HepG2 (cell line): ENCODE data around the gene HIPK2. TPM values are rescaled to one million over a fixed set of nuclear protein-coding genes. Genes with fewer than 3 reads are reported as not detected.

ENCODE experiments used
- ATAC-seq: fragments of 200-7000 bp; cut with Tn5 transposase; 3 replicates; pipeline ENCODE4 v1.9.1; 2020; ENCODE audit warnings: mild to moderate bottlenecking, moderate library complexity
- BruUV-seq: library from RNA; stranded (reverse); fragments of 400-500 nt; replicated peaks from 2 replicates; lab custom pipeline; 2021; lab: Mats Ljungman, UMichigan
- CTCF ChIA-PET: fragments of 300-600 bp; formaldehyde crosslinking; extraction: SDS; loops from one replicate; lab custom pipeline; 2021; ENCODE audit warnings: low total read pairs, inconsistent platforms, low intra/inter-chr PET ratio; lab: Yijun Ruan, JAX
- POLR2A ChIA-PET: fragments of 350-600 bp; sonication (Branson Sonifier 250); formaldehyde crosslinking; loops from one replicate; lab custom pipeline; 2020; ENCODE audit warnings: antibody characterized with exemption, inconsistent platforms; lab: Yijun Ruan, JAX
- DNase-seq: peaks from one replicate; pipeline ENCODE4 v3.0.0-alpha.2; 2015; ENCODE audit warnings: low spot score
- FAIRE-seq: peaks from 3 replicates; lab custom pipeline; 2011; peaks lifted over from hg19 to GRCh38; lab: Jason Lieb, UNC
- H2AFZ ChIP-seq: one replicate; pipeline ENCODE4 v1.6.1; 2011; ENCODE audit warnings: low read length, inconsistent platforms
- H3K27ac ChIP-seq: fragments of 300-600 bp; 3 replicates; pipeline ENCODE4 v1.8.0; 2011; ENCODE audit warnings: mixed run types, mild to moderate bottlenecking, mixed read lengths, low read length, inconsistent platforms; ENCODE audit not compliant: insufficient read depth; ENCODE audit errors: extremely low read length
- H3K27me3 ChIP-seq, 2 experiments: fragments of 200-600 bp in 1 of 2; 2 replicates in 1 of 2; 3 replicates in 1 of 2; pipeline versions ENCODE4 v1.6.0 to v1.8.0; 2011; ENCODE audit warnings: low read length in 2 of 2, mild to moderate bottlenecking in 2 of 2, moderate library complexity in 2 of 2, inconsistent platforms in 1 of 2; ENCODE audit not compliant: insufficient read depth in 2 of 2, control insufficient read depth in 1 of 2
- H3K36me3 ChIP-seq, 2 experiments: fragments of 200-600 bp in 1 of 2; replicated peaks in 1 of 2; 2 replicates in 1 of 2; 3 replicates in 1 of 2; pipeline versions ENCODE4 v1.5.1 to v1.8.0; 2011; ENCODE audit warnings: low read length in 2 of 2, inconsistent platforms in 1 of 2; ENCODE audit not compliant: insufficient read depth in 2 of 2, control insufficient read depth in 1 of 2
- H3K4me1 ChIP-seq: 2 replicates; pipeline ENCODE4 v1.5.1; 2012; ENCODE audit warnings: low read length, inconsistent platforms; ENCODE audit not compliant: insufficient read depth
- H3K4me2 ChIP-seq: 2 replicates; pipeline ENCODE4 v1.6.0; 2011; ENCODE audit warnings: low read depth, low read length, inconsistent platforms
- H3K4me3 ChIP-seq, 3 experiments: fragments of 200-600 bp in 1 of 3; sonication (generic), shearing (Covaris generic) in 1 of 3; replicated peaks in 1 of 3; 2 replicates each; pipeline ENCODE4 v1.5.1; 2011 to 2016; ENCODE audit warnings: low read length in 3 of 3, inconsistent platforms in 2 of 3, low read depth in 2 of 3, mild to moderate bottlenecking in 2 of 3, control low read depth in 1 of 3, mixed read lengths in 1 of 3; ENCODE audit not compliant: insufficient read depth in 1 of 3
- H3K79me2 ChIP-seq: one replicate; pipeline ENCODE4 v1.6.1; 2011; ENCODE audit warnings: low read length, inconsistent platforms; ENCODE audit not compliant: insufficient read depth
- H3K9ac ChIP-seq: 2 replicates; pipeline ENCODE4 v1.6.0; 2011; ENCODE audit warnings: mild to moderate bottlenecking, low read depth, low read length, inconsistent platforms; ENCODE audit not compliant: insufficient read depth
- H3K9me3 ChIP-seq: 2 replicates; pipeline ENCODE4 v1.5.1; 2012; ENCODE audit warnings: mild to moderate bottlenecking, low read length
- H4K20me1 ChIP-seq: 2 replicates; pipeline ENCODE4 v1.6.0; 2011; ENCODE audit warnings: inconsistent platforms, mild to moderate bottlenecking, low read length, moderate library complexity; ENCODE audit not compliant: insufficient read depth
- AGO1 ChIP-seq: fragments of 200-400 bp; formaldehyde crosslinking; IDR thresholded peaks from 2 replicates; pipeline ENCODE4 v1.6.1; 2017; ENCODE audit warnings: mild to moderate bottlenecking, low read depth, low read length, moderate library complexity; ENCODE audit not compliant: poor library complexity, severe bottlenecking
- CHCHD3 ChIP-seq: sonication (generic); formaldehyde crosslinking; IDR thresholded peaks from 2 replicates; pipeline ENCODE4 v1.8.0; 2022; ENCODE audit warnings: mild to moderate bottlenecking, missing genetic modification reagents, moderate library complexity
- ETV5 ChIP-seq: IDR thresholded peaks from 2 replicates; pipeline ENCODE4 v1.6.1; 2018; ENCODE audit warnings: missing biosample characterization, missing genetic modification reagents, inconsistent platforms, borderline replicate concordance
- HIVEP1 ChIP-seq: sonication (generic); formaldehyde crosslinking; IDR thresholded peaks from 2 replicates; pipeline ENCODE4 v1.4.0; 2020; ENCODE audit warnings: mild to moderate bottlenecking, missing genetic modification reagents
- IKZF4 ChIP-seq: sonication (generic); formaldehyde crosslinking; IDR thresholded peaks from 2 replicates; pipeline ENCODE4 v1.5.1; 2020; ENCODE audit warnings: borderline replicate concordance, mild to moderate bottlenecking, low read depth, missing genetic modification reagents; ENCODE audit errors: not compliant biosample characterization
- MTF2 ChIP-seq: sonication (generic); formaldehyde crosslinking; IDR thresholded peaks from 2 replicates; pipeline ENCODE4 v1.5.0; 2020; ENCODE audit warnings: missing genetic modification reagents, borderline replicate concordance
- POLR2A ChIP-seq, 2 experiments: IDR thresholded peaks; 2 replicates each; pipeline ENCODE4 v1.6.1; 2011; ENCODE audit warnings: low read depth in 2 of 2, low read length in 2 of 2, mild to moderate bottlenecking in 1 of 2, moderate library complexity in 1 of 2; ENCODE audit not compliant: insufficient read depth in 1 of 2
- STAT5B ChIP-seq: sonication (generic); formaldehyde crosslinking; IDR thresholded peaks from 2 replicates; pipeline ENCODE4 v1.4.0; 2020; ENCODE audit warnings: missing genetic modification reagents
- TBL1XR1 ChIP-seq: fragments of 150-350 bp; IDR thresholded peaks from 2 replicates; pipeline ENCODE4 v1.6.1; 2014; ENCODE audit warnings: borderline replicate concordance, low read length; ENCODE audit not compliant: partially characterized antibody
- XRCC5 ChIP-seq: fragments of 200-400 bp; formaldehyde crosslinking; optimal IDR thresholded peaks from 2 replicates; pipeline ENCODE3; 2017; ENCODE audit warnings: mild to moderate bottlenecking, low read length
- ZNF446 ChIP-seq: sonication (generic); formaldehyde crosslinking; IDR thresholded peaks from 2 replicates; pipeline ENCODE4 v1.5.0; 2020; ENCODE audit warnings: mild to moderate bottlenecking, missing genetic modification reagents
- ZNF674 ChIP-seq: sonication (generic); formaldehyde crosslinking; IDR thresholded peaks from 2 replicates; pipeline ENCODE4 v1.5.0; 2020; ENCODE audit warnings: low read depth, mild to moderate bottlenecking, missing genetic modification reagents
- WGBS: methylation state at CpG from one replicate; pipeline ENCODE4 v1.1.6; 2017; ENCODE audit warnings: low lambda C conversion rate; 5-methylcytosine and 5-hydroxymethylcytosine counted together
- in situ Hi-C: cut with HindIII; loops from 2 replicates; pipeline ENCODE4 v1.10.0; 2017; ENCODE audit warnings: low pct_unique_long_range_greater_than_20kb; ENCODE audit not compliant: extremely low pct_ligation_motif_present
- intact Hi-C: fragments of 100-400 bp; cut with micrococcal nuclease; formaldehyde crosslinking; loops from one replicate; pipeline ENCODE4 v1.10.0; 2022; ENCODE audit not compliant: unreplicated experiment
- polyA plus RNA-seq, 8 experiments: library from polyadenylated mRNA; depleted of rRNA in 3 of 8; stranded (reverse) in 7 of 8; unstranded in 1 of 8; fragments of >200 nt; fragmentation: Illumina TruSeq in 4 of 8; extraction: Trizol in 4 of 8; gene quantifications; 2 replicates each; pipeline versions ENCODE4 v1.2.1 to v1.2.3, GENCODE V29; 2011 to 2016; ENCODE audit warnings: low read depth in 4 of 8, missing spikeins in 1 of 8, mixed read lengths in 1 of 8; ENCODE audit not compliant: insufficient read depth in 1 of 8
- total RNA-seq, 5 experiments: library from RNA; depleted of rRNA; stranded (reverse); fragments of >200 nt; fragmentation: Illumina TruSeq; extraction: Trizol; gene quantifications; 2 replicates each; pipeline ENCODE4 v1.2.3, GENCODE V29; 2016; ENCODE audit warnings: low read depth in 1 of 5
- TF ChIP-seq, protein P1 (sequence below): sonication (generic); formaldehyde crosslinking; IDR thresholded peaks from 2 replicates; pipeline ENCODE4 v1.5.1; 2020; ENCODE audit warnings: mild to moderate bottlenecking, moderate library complexity, missing genetic modification reagents
- TF ChIP-seq, protein P2 (sequence below): sonication (generic); formaldehyde crosslinking; IDR thresholded peaks from 2 replicates; pipeline ENCODE4 v1.5.0; 2020; ENCODE audit warnings: mild to moderate bottlenecking, missing genetic modification reagents

Gene HIPK2
- total and polyA plus RNA-seq, 2 of the 13 experiments (the other 11 are each of a cell fraction or from before 2014, with no cell fraction given), result 14.4 to 20.2 TPM

DNA sequence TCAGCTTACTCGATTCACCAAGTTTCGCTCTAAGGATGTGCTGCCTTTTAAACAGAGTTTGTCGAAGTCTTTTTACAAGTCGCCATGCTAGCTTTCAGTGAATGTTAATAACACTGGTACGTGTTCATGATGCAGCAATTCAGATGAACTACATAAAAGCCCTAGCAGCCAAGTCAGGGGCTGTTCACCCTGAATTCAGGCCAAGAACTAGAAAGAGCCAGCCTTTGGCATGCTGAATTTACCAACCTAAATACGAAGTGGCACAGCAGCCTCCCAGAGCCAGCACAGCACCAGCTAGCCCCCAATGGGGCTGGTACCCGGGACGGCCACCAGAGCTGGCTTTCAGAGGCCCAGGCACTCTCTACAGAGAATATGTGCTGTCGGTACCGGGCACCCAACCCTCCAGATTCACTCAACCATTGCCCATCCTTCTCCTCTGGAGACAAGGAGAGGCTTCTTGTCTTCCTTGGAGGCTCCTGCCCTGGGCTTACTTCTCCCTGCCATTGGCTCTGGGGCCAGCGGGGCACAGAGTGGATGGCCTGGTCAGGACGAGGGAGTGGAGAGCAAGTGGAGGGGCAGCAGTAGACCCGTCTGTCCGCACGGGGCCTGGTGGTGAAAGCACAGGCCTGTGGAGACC is 64.2 kb downstream of the HIPK2 start:
- no peak for FAIRE-seq
- no peak for DNase-seq
- Histone ChIP-seq H2AFZ (no peak overlapping the region), H3K4me1 (peaks cover 35% of the 10 kb centered on the region), H3K36me3 (peaks cover 33 to 79% of the 10 kb centered on the region in 2 experiments), H3K27ac (no peak overlapping the region), H3K27me3 (no peaks in the 10 kb centered on the region), H3K9ac (no peak overlapping the region), H3K79me2 (peaks cover 22% of the 10 kb centered on the region), H3K4me2 (no peak overlapping the region), H4K20me1 (0 out of 2 replicates have a peak, but pooled peaks cover 3% of the 10 kb centered on the region), H3K4me3 (no peak overlapping the region), H3K9me3 (no peaks in the 10 kb centered on the region)
- WGBS, result 94% methylated on average over 13 of the region's 15 CpGs
- in situ Hi-C loops (no loop called here), intact Hi-C loops (loop anchor here (2.0 kb wide), 1 partner anchor 63 kb away; the partner anchor contains the start of gene HIPK2)
- CTCF ChIA-PET, result no interaction called here
- no peak for ATAC-seq
- TF ChIP-seq TBL1XR1, result no peak
- TF ChIP-seq POLR2A (IDR thresholded peaks at IDR 0.05; ENCODE audit: insufficient read depth in 1 of 2, low read depth in 2 of 2, low read length in 2 of 2), result no peak
- TF ChIP-seq IKZF4, result no peak
- TF ChIP-seq HIVEP1, result no peak
- TF ChIP-seq, protein P1, sequence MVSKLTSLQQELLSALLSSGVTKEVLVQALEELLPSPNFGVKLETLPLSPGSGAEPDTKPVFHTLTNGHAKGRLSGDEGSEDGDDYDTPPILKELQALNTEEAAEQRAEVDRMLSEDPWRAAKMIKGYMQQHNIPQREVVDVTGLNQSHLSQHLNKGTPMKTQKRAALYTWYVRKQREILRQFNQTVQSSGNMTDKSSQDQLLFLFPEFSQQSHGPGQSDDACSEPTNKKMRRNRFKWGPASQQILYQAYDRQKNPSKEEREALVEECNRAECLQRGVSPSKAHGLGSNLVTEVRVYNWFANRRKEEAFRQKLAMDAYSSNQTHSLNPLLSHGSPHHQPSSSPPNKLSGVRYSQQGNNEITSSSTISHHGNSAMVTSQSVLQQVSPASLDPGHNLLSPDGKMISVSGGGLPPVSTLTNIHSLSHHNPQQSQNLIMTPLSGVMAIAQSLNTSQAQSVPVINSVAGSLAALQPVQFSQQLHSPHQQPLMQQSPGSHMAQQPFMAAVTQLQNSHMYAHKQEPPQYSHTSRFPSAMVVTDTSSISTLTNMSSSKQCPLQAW (CRISPR knock-in tag), result no peak
- TF ChIP-seq ZNF674 (CRISPR knock-in tag), result no peak
- TF ChIP-seq, protein P2, sequence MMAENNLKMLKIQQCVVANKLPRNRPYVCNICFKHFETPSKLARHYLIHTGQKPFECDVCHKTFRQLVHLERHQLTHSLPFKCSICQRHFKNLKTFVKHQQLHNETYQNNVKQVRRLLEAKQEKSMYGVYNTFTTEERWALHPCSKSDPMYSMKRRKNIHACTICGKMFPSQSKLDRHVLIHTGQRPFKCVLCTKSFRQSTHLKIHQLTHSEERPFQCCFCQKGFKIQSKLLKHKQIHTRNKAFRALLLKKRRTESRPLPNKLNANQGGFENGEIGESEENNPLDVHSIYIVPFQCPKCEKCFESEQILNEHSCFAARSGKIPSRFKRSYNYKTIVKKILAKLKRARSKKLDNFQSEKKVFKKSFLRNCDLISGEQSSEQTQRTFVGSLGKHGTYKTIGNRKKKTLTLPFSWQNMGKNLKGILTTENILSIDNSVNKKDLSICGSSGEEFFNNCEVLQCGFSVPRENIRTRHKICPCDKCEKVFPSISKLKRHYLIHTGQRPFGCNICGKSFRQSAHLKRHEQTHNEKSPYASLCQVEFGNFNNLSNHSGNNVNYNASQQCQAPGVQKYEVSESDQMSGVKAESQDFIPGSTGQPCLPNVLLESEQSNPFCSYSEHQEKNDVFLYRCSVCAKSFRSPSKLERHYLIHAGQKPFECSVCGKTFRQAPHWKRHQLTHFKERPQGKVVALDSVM (CRISPR knock-in tag), result no peak
- no peak for TF ChIP-seq ETV5
- TF ChIP-seq MTF2, result no peak
- no peak for TF ChIP-seq AGO1
- TF ChIP-seq CHCHD3 (CRISPR knock-in tag), result no peak
- TF ChIP-seq ZNF446 (CRISPR knock-in tag), result no peak
- no peak for TF ChIP-seq XRCC5
- TF ChIP-seq STAT5B (CRISPR knock-in tag), result no peak
- POLR2A ChIA-PET, result no interaction called here
- BruUV-seq, result no TSS peak
